H9 (cell line): ENCODE results near the gene TLCD3A. TPM values are rescaled to one million over a fixed set of nuclear protein-coding genes. Genes with fewer than 3 reads are reported as not detected.
A peak's percentile ranks its signal among the peaks of the same experiment; 100 is the strongest.

Source experiments
- DNase-seq: peaks from one replicate; pipeline ENCODE4 v3.0.0-alpha.2; 2017
- H2AFZ ChIP-seq: one replicate; pipeline ENCODE4 v1.6.1; 2013; ENCODE audit warnings: mild to moderate bottlenecking, low read length, control low read depth, moderate library complexity
- H2AK5ac ChIP-seq: 2 replicates; pipeline ENCODE4 v1.6.1; 2013; ENCODE audit warnings: low read length, control low read depth, mixed read lengths; ENCODE audit not compliant: insufficient read length
- H2BK120ac ChIP-seq: one replicate; pipeline ENCODE4 v1.6.1; 2013; ENCODE audit warnings: low read depth, mild to moderate bottlenecking, low read length, control low read depth, inconsistent platforms; ENCODE audit not compliant: poor library complexity, severe bottlenecking
- H2BK12ac ChIP-seq: 2 replicates; pipeline ENCODE4 v1.6.1; 2013; ENCODE audit warnings: low read length, control low read depth, mixed read lengths, low read depth; ENCODE audit not compliant: insufficient read length
- H2BK15ac ChIP-seq: 2 replicates; pipeline ENCODE4 v1.6.1; 2013; ENCODE audit warnings: low read depth, low read length, control low read depth
- H2BK20ac ChIP-seq: one replicate; pipeline ENCODE4 v1.6.1; 2013; ENCODE audit warnings: low read depth, mild to moderate bottlenecking, low read length, control low read depth, inconsistent platforms; ENCODE audit not compliant: poor library complexity, severe bottlenecking
- H2BK5ac ChIP-seq: 2 replicates; pipeline ENCODE4 v1.6.1; 2013; ENCODE audit warnings: low read length, control low read depth, mixed read lengths; ENCODE audit not compliant: insufficient read length
- H3K14ac ChIP-seq: 2 replicates; pipeline ENCODE4 v1.6.1; 2013; ENCODE audit warnings: low read length, control low read depth; ENCODE audit not compliant: insufficient read depth
- H3K18ac ChIP-seq: 2 replicates; pipeline ENCODE4 v1.6.1; 2013; ENCODE audit warnings: low read depth, mild to moderate bottlenecking, mixed read lengths, low read length, control low read depth; ENCODE audit not compliant: insufficient read length
- H3K23ac ChIP-seq: 2 replicates; pipeline ENCODE4 v1.6.1; 2013; ENCODE audit warnings: low read length, control low read depth, mixed read lengths, low read depth; ENCODE audit not compliant: insufficient read length
- H3K23me2 ChIP-seq: 2 replicates; pipeline ENCODE4 v1.6.1; 2013; ENCODE audit warnings: low read depth, mild to moderate bottlenecking, mixed read lengths, low read length, control low read depth; ENCODE audit not compliant: insufficient read length, poor library complexity, severe bottlenecking
- H3K27ac ChIP-seq: 2 replicates; pipeline ENCODE4 v1.5.1; 2013; ENCODE audit warnings: low read length, control low read depth, mixed read lengths, low read depth; ENCODE audit not compliant: insufficient read length
- H3K27me3 ChIP-seq: 2 replicates; pipeline ENCODE4 v1.6.1; 2013; ENCODE audit warnings: low read length, control low read depth, inconsistent platforms; ENCODE audit not compliant: insufficient read depth
- H3K4ac ChIP-seq: 2 replicates; pipeline ENCODE4 v1.6.1; 2013; ENCODE audit warnings: low read depth, mild to moderate bottlenecking, control low read depth, inconsistent platforms, low read length, moderate library complexity
- H3K4me1 ChIP-seq: 2 replicates; pipeline ENCODE4 v1.6.1; 2013; ENCODE audit warnings: low read length, control low read depth, inconsistent platforms; ENCODE audit not compliant: insufficient read depth
- H3K4me2 ChIP-seq: 2 replicates; pipeline ENCODE4 v1.6.1; 2013; ENCODE audit warnings: low read length, control low read depth, mixed read lengths; ENCODE audit not compliant: insufficient read length, insufficient read depth
- H3K56ac ChIP-seq: 2 replicates; pipeline ENCODE4 v1.6.1; 2013; ENCODE audit warnings: low read depth, mild to moderate bottlenecking, mixed read lengths, low read length, control low read depth; ENCODE audit not compliant: insufficient read length
- H3K79me1 ChIP-seq: 2 replicates; pipeline ENCODE4 v1.6.1; 2013; ENCODE audit warnings: low read depth, mild to moderate bottlenecking, moderate library complexity, low read length, control low read depth, inconsistent platforms; ENCODE audit not compliant: insufficient read depth, poor library complexity, severe bottlenecking
- H3K79me2 ChIP-seq: 2 replicates; pipeline ENCODE4 v1.6.1; 2013; ENCODE audit warnings: low read length, control low read depth, inconsistent platforms; ENCODE audit not compliant: insufficient read depth
- H3K9ac ChIP-seq: 2 replicates; pipeline ENCODE4 v1.6.1; 2013; ENCODE audit warnings: low read length, control low read depth, mixed read lengths; ENCODE audit not compliant: insufficient read length; ENCODE audit errors: extremely low read depth
- H3K9me3 ChIP-seq: one replicate; pipeline ENCODE4 v1.6.1; 2013; ENCODE audit warnings: low read depth, low read length, inconsistent platforms; ENCODE audit not compliant: control insufficient read depth
- H3T11ph ChIP-seq: one replicate; pipeline ENCODE4 v1.6.1; 2013; ENCODE audit warnings: mild to moderate bottlenecking, low read length, control low read depth, inconsistent platforms
- H4K20me1 ChIP-seq: one replicate; pipeline ENCODE4 v1.6.1; 2013; ENCODE audit not compliant: control insufficient read depth, insufficient read length, insufficient read depth
- H4K5ac ChIP-seq: 2 replicates; pipeline ENCODE4 v1.6.1; 2013; ENCODE audit warnings: low read depth, mild to moderate bottlenecking, mixed read lengths, low read length, control low read depth; ENCODE audit not compliant: insufficient read length
- H4K8ac ChIP-seq: replicated peaks from 2 replicates; pipeline ENCODE4 v1.6.1; 2013; ENCODE audit warnings: low read length, control low read depth, mixed read lengths, low read depth; ENCODE audit not compliant: insufficient read length
- H4K91ac ChIP-seq: 2 replicates; pipeline ENCODE4 v1.6.1; 2013; ENCODE audit warnings: low read depth, mild to moderate bottlenecking, moderate library complexity, mixed read lengths, low read length, control low read depth; ENCODE audit not compliant: insufficient read length
- H3K27ac Mint-ChIP-seq, 3 experiments: 2 replicates in 2 of 3; 3 replicates in 1 of 3; pipeline ENCODE4 v1.8.0; 2020 to 2021; ENCODE audit warnings: mixed read lengths in 3 of 3, mild to moderate bottlenecking in 1 of 3, moderate library complexity in 1 of 3
- H3K27me3 Mint-ChIP-seq: 2 replicates; pipeline ENCODE4 v1.8.0; 2021; ENCODE audit warnings: low read depth, mild to moderate bottlenecking, moderate library complexity, mixed read lengths
- H3K36me3 Mint-ChIP-seq, 3 experiments: 2 replicates in 2 of 3; 3 replicates in 1 of 3; pipeline ENCODE4 v1.8.0; 2020 to 2021; ENCODE audit warnings: low read depth in 3 of 3, mixed read lengths in 3 of 3; ENCODE audit not compliant: insufficient read depth in 1 of 3
- H3K4me1 Mint-ChIP-seq, 2 experiments: 2 replicates each; pipeline ENCODE4 v1.8.0; 2020; ENCODE audit warnings: mixed read lengths in 2 of 2
- H3K4me3 Mint-ChIP-seq, 2 experiments: 2 replicates in 1 of 2; 3 replicates in 1 of 2; pipeline ENCODE4 v1.8.0; 2020 to 2021; ENCODE audit warnings: mild to moderate bottlenecking in 2 of 2, mixed read lengths in 2 of 2, moderate library complexity in 1 of 2
- H3K9me3 Mint-ChIP-seq, 2 experiments: 2 replicates in 1 of 2; 3 replicates in 1 of 2; pipeline ENCODE4 v1.8.0; 2020; ENCODE audit warnings: mild to moderate bottlenecking in 2 of 2, mixed read lengths in 2 of 2, moderate library complexity in 1 of 2
- WGBS: extraction: QIAGEN DNeasy Blood & Tissue Kit; methylation state at CpG from one replicate; pipeline ENCODE4 v1.1.7; 2013; ENCODE audit warnings: missing lambda C conversion rate, low lambda C conversion rate, mixed read lengths; ENCODE audit not compliant: insufficient read length; ENCODE audit errors: extremely low coverage; 5-methylcytosine and 5-hydroxymethylcytosine counted together
- total RNA-seq: library from RNA; stranded (reverse); gene quantifications from 2 replicates; pipeline ENCODE4 v1.2.1, GENCODE V29; 2021
- TF ChIP-seq, protein P1 (sequence below): fragments of 200-600 bp; sonication (generic); conservative IDR thresholded peaks from 3 replicates; pipeline ENCODE4 v1.8.0; 2021; ENCODE audit warnings: antibody characterized with exemption, mild to moderate bottlenecking

Gene TLCD3A
- total RNA-seq, 1 experiment from 2014 or later = 29.6 TPM

DNA sequence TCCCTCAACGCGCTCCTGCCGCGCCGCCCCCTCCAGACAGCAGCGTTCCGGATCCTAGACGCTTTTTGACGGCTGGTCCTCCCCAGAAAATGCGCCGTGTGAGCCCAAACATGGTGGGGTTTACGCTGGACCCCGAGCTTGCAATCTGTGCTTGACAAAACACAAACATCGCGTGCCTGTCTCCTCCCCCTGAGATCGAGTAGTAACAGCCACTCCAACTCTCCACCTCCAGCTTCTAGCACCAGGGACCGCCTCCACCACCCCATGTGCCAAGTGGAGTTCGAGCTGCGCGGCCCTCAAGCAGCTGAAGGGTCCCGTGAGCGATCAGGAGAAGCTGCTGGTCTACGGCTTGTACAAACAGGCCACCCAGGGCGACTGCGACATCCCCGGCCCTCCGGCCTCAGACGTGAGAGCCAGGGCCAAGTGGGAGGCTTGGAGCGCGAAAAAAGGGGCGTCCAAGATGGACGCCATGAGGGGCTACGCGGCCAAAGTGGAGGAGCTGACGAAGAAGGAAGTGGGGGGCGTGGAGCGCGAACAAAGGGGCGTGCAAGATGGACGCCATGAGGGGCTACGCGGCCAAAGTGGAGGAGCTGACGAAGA lies 20.3 kb downstream of the TLCD3A start:
- no peak overlapping the region for H2AK5ac ChIP-seq
- H2BK20ac ChIP-seq = no peak overlapping the region
- H2BK120ac ChIP-seq = no peak overlapping the region
- H3K14ac ChIP-seq = peak overlapping the region; percentile 83
- peak overlapping the region; percentile 85 for H3K18ac ChIP-seq
- H2BK5ac ChIP-seq = no peak overlapping the region
- H3K36me3 Mint-ChIP-seq = peaks cover 41 to 53% (median 50%) of the 10 kb centered on the region in 3 experiments
- H3K4me1 ChIP-seq = no peaks in the 10 kb centered on the region
- peaks cover 3% of the 10 kb centered on the region for H3K79me1 ChIP-seq
- no peak overlapping the region for H3K27ac ChIP-seq
- no peak overlapping the region for H4K91ac ChIP-seq
- no peak overlapping the region for H3K56ac ChIP-seq
- H4K8ac ChIP-seq = no peak overlapping the region
- peaks cover 7% of the 10 kb centered on the region for H3K23me2 ChIP-seq
- peak overlapping the region; percentile 24 to 98 (median 95); a peak in 5 of 7 replicates for H3K27ac Mint-ChIP-seq
- no peak overlapping the region for H3K4ac ChIP-seq
- no peak overlapping the region for H3T11ph ChIP-seq
- peak; percentile 80 for DNase-seq
- peak overlapping the region; percentile 34 for H3K4me2 ChIP-seq
- TF ChIP-seq, protein P1, sequence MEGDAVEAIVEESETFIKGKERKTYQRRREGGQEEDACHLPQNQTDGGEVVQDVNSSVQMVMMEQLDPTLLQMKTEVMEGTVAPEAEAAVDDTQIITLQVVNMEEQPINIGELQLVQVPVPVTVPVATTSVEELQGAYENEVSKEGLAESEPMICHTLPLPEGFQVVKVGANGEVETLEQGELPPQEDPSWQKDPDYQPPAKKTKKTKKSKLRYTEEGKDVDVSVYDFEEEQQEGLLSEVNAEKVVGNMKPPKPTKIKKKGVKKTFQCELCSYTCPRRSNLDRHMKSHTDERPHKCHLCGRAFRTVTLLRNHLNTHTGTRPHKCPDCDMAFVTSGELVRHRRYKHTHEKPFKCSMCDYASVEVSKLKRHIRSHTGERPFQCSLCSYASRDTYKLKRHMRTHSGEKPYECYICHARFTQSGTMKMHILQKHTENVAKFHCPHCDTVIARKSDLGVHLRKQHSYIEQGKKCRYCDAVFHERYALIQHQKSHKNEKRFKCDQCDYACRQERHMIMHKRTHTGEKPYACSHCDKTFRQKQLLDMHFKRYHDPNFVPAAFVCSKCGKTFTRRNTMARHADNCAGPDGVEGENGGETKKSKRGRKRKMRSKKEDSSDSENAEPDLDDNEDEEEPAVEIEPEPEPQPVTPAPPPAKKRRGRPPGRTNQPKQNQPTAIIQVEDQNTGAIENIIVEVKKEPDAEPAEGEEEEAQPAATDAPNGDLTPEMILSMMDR = no peak
- no peak overlapping the region for H4K5ac ChIP-seq
- H3K9ac ChIP-seq = peak overlapping the region; percentile 36
- H2BK12ac ChIP-seq = no peak overlapping the region
- no peaks in the 10 kb centered on the region for H3K27me3 Mint-ChIP-seq
- no CpG with 5 or more reads among the region's 43 CpGs for WGBS
- peak overlapping the region; percentile 96 for H3K4me3 Mint-ChIP-seq
- peaks cover 31 to 36% of the 10 kb centered on the region in 2 experiments for H3K4me1 Mint-ChIP-seq
- H3K27me3 ChIP-seq = no peaks in the 10 kb centered on the region
- no peaks in the 10 kb centered on the region for H3K9me3 ChIP-seq
- H3K9me3 Mint-ChIP-seq = peaks cover 18 to 24% of the 10 kb centered on the region in 2 experiments
- H2BK15ac ChIP-seq = no peak overlapping the region
- H3K79me2 ChIP-seq = peaks cover 9% of the 10 kb centered on the region; the same call in 1 of the 2 replicates
- H2AFZ ChIP-seq = no peak overlapping the region
- no peak overlapping the region for H3K23ac ChIP-seq
- peaks cover 3% of the 10 kb centered on the region for H4K20me1 ChIP-seq
